ENCODE results near the gene GRK2.
A peak's percentile ranks its signal among the peaks of the same experiment; 100 is the strongest.

GRK2 gene

GRCh38 chr11:67283481-67283963 lies 17.2 kb downstream of the GRK2 start:
- DNase-seq (ENCODE audit: low read depth): no peak

GRCh38 chr11:67284811-67285540 lies 18.7 kb downstream of the GRK2 start:
- no peak for DNase-seq (ENCODE audit: low read depth)

- DNase-seq (ENCODE audit: low read depth): no peak
These were observed 19.5 kb downstream of the GRK2 start for GRCh38 chr11:67285541-67286498.

- DNase-seq (ENCODE audit: low read depth): no peak
These were observed 20.5 kb downstream of the GRK2 start for GRCh38 chr11:67286621-67287333.

GRCh38 chr11:67287355-67288197 lies 21.3 kb downstream of the GRK2 start:
- DNase-seq (ENCODE audit: low read depth): no peak

GRCh38 chr11:67288198-67288451 lies 21.9 kb downstream of the GRK2 start:
- DNase-seq (ENCODE audit: low read depth): no peak

- DNase-seq (ENCODE audit: low read depth): peak; percentile 83
These were observed 22.4 kb downstream of the GRK2 start for GRCh38 chr11:67288452-67289225.

- no peak for DNase-seq (ENCODE audit: low read depth)
These were observed 23.0 kb downstream of the GRK2 start, which contains the start of gene ANKRD13D for GRCh38 chr11:67289226-67289650. TSS of gene ANKRD13D (plus strand) at chr11:67289303. CDS start at chr11:67289461, 158 bp downstream.

- no peak for DNase-seq (ENCODE audit: low read depth)
These were observed 23.6 kb downstream of the GRK2 start for GRCh38 chr11:67289651-67290479.

GRCh38 chr11:67290801-67291200 lies 24.5 kb downstream of the GRK2 start:
- no peak for DNase-seq (ENCODE audit: low read depth)

GRCh38 chr11:67291481-67292381 lies 25.5 kb downstream of the GRK2 start:
- no peak for DNase-seq (ENCODE audit: low read depth)

GRCh38 chr11:67292671-67293070 lies 26.4 kb downstream of the GRK2 start:
- no peak for DNase-seq (ENCODE audit: low read depth)

GRCh38 chr11:67293090-67293489 lies 26.8 kb downstream of the GRK2 start:
- no peak for DNase-seq (ENCODE audit: low read depth)

GRCh38 chr11:67295846-67296245 lies 29.6 kb downstream of the GRK2 start:
- DNase-seq (ENCODE audit: low read depth): no peak

GRCh38 chr11:67298786-67299185 lies 32.5 kb downstream of the GRK2 start:
- DNase-seq (ENCODE audit: low read depth): no peak

- DNase-seq (ENCODE audit: low read depth): no peak
These were observed 33.4 kb downstream of the GRK2 start for GRCh38 chr11:67299471-67300191.

- no peak for DNase-seq (ENCODE audit: low read depth)
These were observed 34.0 kb downstream of the GRK2 start for GRCh38 chr11:67300256-67300755.

Data from stimulated activated CD8-positive, alpha-beta memory T cell treated with anti-CD3 and anti-CD28 coated beads, Interleukin-12 subunit alpha, Interleukin-12 subunit beta, amount 100 ng/mL, for 4 hours (primary cell).